IMR-90 (cell line): ENCODE measurements around the gene SEC16B.

Experiments
- CTCF ChIP-seq: conservative IDR thresholded peaks from 2 replicates; pipeline ENCODE4 v1.5.1; 2012; ENCODE audit warnings: mild to moderate bottlenecking, low read depth, low read length, improper control_type of control experiment
- FOS ChIP-seq: fragments of 150-350 bp; IDR thresholded peaks from 2 replicates; pipeline ENCODE4 v1.6.1; 2016; ENCODE audit warnings: low read depth, low read length
- USF2 ChIP-seq: fragments of 150-350 bp; IDR thresholded peaks from 2 replicates; pipeline ENCODE4 v1.6.1; 2017; ENCODE audit warnings: mild to moderate bottlenecking, antibody characterized with exemption, low read length, low read depth

- TF ChIP-seq CTCF: no peak
- no peak for TF ChIP-seq USF2
- TF ChIP-seq FOS: no peak
These were observed 44.9 kb downstream of the SEC16B start for GRCh38 chr1:177925006-177925405.
